NCI-H1417 treated with DMSO at 0.1 percent for 48 hours (cell line): ENCODE measurements around the gene MTF1.
"Not testable (repeated sequence)": the region's sequence is repeated elsewhere in the genome, so short reads cannot be mapped to it uniquely, and the experiment has no call there.

Experiments used
- DNase-seq: peaks from one replicate; lab custom pipeline; 2025; lab: John Stamatoyannopoulos, UW

The MTF1 gene

GRCh38 chr1:37793773-37794371 is 65.5 kb downstream of the MTF1 start, which contains the start of gene MANEAL:
Gene MANEAL (plus strand): TSS chr1:37793847. CDS start chr1:37794183, 336 bp downstream.
- no peak for DNase-seq

DNA sequence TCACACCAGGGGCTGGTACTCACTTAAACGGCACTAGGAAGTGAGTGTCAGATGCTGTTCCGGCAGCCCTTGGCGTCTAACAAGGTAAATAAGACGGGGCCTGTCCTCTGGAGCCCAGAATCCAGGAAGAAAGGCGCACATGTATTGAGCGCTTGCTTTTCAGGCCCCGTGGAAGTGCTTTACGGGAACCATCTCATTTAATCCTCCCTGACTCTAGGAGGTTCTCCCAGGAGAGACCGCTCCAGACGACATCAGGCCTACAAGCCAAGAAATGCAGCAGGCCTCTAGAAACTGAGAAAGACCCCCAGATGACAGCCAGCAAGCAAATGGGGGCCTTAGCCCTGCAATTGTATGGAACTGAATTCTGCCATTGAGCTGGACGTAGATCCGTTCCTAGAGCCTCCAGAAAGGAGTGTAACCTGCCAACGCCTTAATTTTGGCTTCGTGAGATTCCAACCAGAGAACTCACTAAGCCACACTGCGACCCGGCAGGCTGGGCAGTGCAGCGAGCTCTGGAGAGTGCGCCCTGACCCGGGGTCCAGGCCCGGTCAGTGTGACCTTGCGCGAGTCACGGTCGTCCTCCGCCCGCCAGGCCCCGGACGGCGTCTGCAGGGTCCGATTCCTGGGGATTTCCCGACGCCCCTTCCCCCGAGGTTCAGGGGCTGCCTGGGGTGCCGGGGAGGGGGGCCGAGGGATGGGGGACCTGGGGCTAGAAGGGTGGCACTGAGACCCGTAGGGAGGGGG is 66.3 kb downstream of the MTF1 start:
- DNase-seq, result no peak

DNA sequence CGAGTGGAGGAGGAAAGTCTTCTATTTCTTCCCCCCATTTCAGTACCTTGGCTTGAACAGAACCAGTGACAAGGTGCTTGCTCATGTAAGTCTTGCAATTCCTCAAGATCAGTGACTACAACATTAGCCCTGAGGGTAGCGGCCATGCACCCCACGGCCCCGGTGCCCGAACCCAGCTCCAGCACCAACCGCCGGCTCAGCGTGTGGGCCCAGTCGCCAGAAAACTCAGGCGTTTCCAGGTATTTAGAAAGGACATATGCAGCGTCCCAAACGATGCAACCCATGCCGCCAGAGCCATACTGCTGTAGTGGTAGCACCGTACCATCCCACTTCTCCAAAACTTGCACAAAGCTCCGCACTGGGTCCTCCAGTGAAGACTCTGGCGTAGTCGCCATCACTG is 76.9 kb downstream of the MTF1 start:
- DNase-seq, result no peak

DNA sequence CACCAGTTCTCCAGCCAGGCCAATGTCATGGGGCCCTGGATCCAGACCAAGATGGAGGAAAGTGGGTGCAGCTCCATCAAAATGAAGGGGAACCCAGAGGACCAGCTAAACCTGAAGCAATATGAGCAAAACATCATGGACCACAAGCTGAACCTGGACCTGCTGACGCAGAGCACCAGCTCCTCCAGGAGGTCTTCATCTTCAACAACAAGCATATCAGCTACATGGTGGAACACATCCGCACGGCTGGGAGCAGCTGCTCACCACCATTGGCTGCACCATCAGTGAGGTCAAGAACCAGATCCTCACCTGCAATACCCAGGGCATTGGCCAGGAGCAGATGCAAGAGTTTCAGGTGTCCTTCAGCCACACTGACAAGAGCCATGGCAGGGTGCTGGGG is 80.7 kb downstream of the MTF1 start:
- DNase-seq, result no peak

- DNase-seq, result no peak
Observed at GRCh38 chr1:37776946-37777516, 82.4 kb downstream of the MTF1 start.

GRCh38 chr1:37771440-37771839 is 88.0 kb downstream of the MTF1 start:
- DNase-seq, result not testable (repeated sequence)

- DNase-seq, result no peak
Observed at GRCh38 chr1:37767488-37767887, 91.9 kb downstream of the MTF1 start.

GRCh38 chr1:37765916-37766664 is 93.3 kb downstream of the MTF1 start:
- DNase-seq, result no peak

DNA sequence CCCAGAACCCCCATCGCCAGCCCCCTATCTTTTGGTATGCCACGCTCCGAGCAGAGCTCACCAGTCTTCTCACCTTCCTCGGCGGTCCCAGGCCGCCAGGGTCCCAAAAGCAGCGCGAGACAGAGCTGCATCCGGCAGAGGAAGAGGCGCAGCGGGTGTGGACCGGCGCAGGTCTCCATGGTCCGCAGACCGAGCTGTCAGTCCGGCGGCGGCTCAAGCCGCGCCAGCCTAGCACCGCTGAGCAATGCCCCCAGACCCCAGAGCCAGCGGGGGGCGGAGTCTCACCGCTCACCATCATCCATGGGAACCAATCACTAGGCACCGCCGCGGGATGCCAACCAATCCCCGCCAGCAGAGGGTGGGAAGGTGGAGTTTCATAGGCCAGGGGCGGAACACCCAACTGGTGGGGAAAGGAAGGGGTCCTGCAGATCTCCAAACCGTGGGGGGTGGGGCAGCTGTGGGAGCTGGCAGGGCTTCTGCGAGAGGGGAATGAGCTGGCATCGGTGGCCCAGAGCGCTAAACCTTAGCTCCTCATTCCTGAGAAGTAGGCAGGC is 94.4 kb downstream of the MTF1 start, which contains the start of gene EPHA10:
EPHA10 (minus strand) TSS at position 233 of the 554 bp plus-strand sequence; CDS start at position 179, 54 bp downstream.
- DNase-seq, result peak; percentile 41

DNA sequence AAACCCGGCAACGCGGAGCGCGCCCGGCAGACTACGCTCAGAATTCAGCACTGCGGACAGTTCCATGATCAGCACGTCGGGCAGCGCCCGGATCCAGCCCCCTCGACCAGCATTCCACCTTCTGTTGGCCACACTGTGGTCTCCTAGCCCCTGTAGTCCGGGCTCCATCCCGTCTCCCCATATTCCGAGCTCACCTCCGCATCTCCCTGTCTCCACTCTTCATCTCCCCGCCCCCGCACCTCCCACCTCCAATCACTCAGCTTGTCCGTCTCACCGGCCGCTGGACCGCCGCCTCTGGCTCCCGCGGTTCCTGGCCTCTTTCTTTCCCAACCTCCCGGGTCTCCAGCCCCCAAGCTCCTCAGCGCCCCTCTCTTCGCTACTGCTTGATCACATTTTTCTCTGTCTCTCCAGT is 95.0 kb downstream of the MTF1 start:
- no peak for DNase-seq

DNA sequence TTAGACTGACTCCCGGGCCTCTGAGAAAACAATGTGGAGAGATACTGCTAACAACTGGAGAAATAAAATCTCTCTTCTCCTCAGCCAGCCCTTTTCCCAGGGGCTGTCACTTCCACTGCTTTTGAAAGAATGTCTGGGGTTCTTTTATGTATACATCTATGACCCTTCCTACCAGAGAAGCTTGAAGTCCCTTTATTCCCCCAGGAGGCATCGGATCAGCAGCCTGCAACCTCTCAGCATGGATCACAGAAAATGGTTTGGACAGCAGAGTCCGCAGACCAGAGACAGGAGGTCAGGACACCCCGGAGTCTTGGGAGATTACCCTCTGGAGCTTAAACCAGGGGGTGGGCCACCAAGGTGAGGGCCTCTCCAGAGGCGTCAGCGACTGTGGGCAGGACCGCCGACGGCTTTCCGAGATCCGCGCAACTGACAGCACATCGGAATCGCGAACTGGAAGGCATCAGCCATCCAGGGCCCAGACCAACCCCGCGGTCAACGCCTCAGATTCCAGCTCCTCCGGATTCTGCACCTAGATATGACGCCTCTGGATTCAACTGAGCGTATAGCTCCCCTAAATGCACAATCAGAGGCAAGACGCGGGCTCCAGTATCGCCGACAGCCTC is 95.5 kb downstream of the MTF1 start:
- no peak for DNase-seq

GRCh38 chr1:37762516-37762915 is 96.9 kb downstream of the MTF1 start:
- no peak for DNase-seq

- DNase-seq, result no peak
Observed at GRCh38 chr1:37761416-37762095, 97.8 kb downstream of the MTF1 start.
